AG09309 (cell line): Measurements from ENCODE around the gene DOCK11.

Experiments
- DNase-seq: peaks from one replicate; pipeline ENCODE4 v3.0.0-alpha.2; 2010; ENCODE audit warnings: low read depth
- H3K4me3 ChIP-seq: 2 replicates; pipeline ENCODE4 v1.5.1; 2011; ENCODE audit warnings: mild to moderate bottlenecking, low read depth, low read length, moderate library complexity; ENCODE audit not compliant: control insufficient read depth
- CTCF ChIP-seq: IDR thresholded peaks from 2 replicates; pipeline ENCODE4 v1.5.1; 2011; ENCODE audit warnings: mild to moderate bottlenecking, low read depth, low read length, inconsistent platforms; ENCODE audit not compliant: insufficient read depth, control insufficient read depth; ENCODE audit errors: missing control alignments

DOCK11 gene

GRCh38 chrX:118495958-118496762 is 545 bp downstream of the DOCK11 start:
- DNase-seq: no peak
- TF ChIP-seq CTCF: no peak
- H3K4me3 ChIP-seq: peak overlapping the region; percentile 81

DNA sequence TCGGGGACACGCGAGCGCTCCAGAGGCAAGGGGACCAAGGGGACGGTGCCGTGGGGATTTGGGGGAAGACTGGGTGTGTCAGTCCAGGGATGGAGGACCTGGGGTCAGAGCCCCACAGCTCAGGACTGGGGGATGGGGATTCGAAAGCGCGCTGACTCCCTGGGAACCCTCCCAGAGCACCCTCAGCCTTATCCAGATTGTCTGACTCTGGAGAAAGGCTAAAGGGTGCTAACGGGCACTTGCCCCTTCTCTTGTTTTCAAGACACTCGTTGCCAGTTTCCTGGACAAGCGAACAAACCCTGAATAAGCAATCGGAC is 1.1 kb downstream of the DOCK11 start:
- TF ChIP-seq CTCF: no peak
- peak overlapping the region; percentile 81 for H3K4me3 ChIP-seq
- no peak for DNase-seq

- DNase-seq: no peak
- TF ChIP-seq CTCF: no peak
- H3K4me3 ChIP-seq: peak overlapping the region; percentile 81
Measured at GRCh38 chrX:118497180-118497818, 1.7 kb downstream of the DOCK11 start.

- no peak overlapping the region for H3K4me3 ChIP-seq
- TF ChIP-seq CTCF: no peak
- no peak for DNase-seq
Measured at GRCh38 chrX:118498351-118498750, 2.7 kb downstream of the DOCK11 start.

DNA sequence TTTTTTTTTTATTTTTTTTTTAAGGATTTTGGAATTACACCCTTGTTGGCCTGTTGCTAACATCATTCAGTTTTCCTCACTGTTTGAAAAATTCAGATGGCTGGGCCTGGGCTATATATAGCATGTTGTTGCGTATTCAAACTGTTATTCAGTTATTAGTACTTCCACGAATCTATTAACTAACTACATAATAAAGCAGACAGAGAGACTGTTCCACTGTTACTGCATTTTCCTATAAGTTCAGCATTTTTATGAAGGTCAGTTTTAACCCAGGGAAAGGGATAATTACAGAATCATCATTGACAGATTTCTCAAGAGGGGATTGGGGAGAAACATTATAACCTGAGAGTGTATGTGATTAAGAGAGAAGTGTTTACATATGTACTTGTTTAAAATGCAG is 3.1 kb downstream of the DOCK11 start:
- no peak for DNase-seq
- H3K4me3 ChIP-seq: no peak overlapping the region
- TF ChIP-seq CTCF: no peak

DNA sequence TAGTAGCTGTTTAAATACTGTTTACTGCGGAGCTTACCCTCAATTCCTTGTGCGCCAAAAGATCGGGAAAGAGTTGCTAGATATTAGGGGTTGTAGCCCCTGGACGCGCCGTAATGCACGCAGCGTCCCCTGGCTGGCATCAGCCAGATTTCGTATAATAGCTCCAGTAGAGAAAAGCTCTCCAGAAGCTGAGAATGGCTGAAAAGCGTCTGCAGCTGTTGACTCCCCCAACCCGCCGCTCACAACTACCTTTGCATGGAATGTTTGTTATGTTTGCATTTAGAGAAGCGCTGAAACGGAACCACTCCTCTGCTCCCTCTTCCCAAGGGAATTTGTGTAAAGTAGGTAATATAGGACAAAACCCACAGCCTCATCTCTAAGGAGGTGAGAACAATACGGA is 3.7 kb downstream of the DOCK11 start:
- H3K4me3 ChIP-seq: no peak overlapping the region
- TF ChIP-seq CTCF: no peak
- DNase-seq: no peak
